Myocyte (in vitro differentiated cells): ENCODE measurements around the gene STX1B. TPM values are rescaled to one million over a fixed set of nuclear protein-coding genes. Genes with fewer than 3 reads are reported as not detected.

ENCODE experiments used
- total RNA-seq: library from RNA; depleted of rRNA; stranded (reverse); fragments of >200 nt; gene quantifications from 2 replicates; pipeline ENCODE4 v1.2.3, GENCODE V29; 2014

STX1B gene
- total RNA-seq, 1 donor from 2014 or later, result 0.86 TPM

Other genes with a start within 250 kb of the STX1B start
- gene CFAP119, start 248.6 kb downstream of the STX1B start, total RNA-seq, result 3.9 and 4.1 TPM in 2 replicates
- 67.8 and 69.5 TPM in 2 replicates for gene RNF40, start 248.3 kb downstream of the STX1B start, total RNA-seq
- 24.3 and 28.7 TPM in 2 replicates for gene ZNF629, start 223.4 kb downstream of the STX1B start, total RNA-seq
- gene BCL7C, start 116.6 kb downstream of the STX1B start, total RNA-seq, result 25.4 and 35.4 TPM in 2 replicates
- 4.2 and 5.6 TPM in 2 replicates for gene CTF1, start 114.0 kb downstream of the STX1B start, total RNA-seq
- 11.6 and 14.9 TPM in 2 replicates for gene FBXL19, start 87.1 kb downstream of the STX1B start, total RNA-seq
- gene ORAI3, start 61.6 kb downstream of the STX1B start, total RNA-seq, result 53.9 and 60.0 TPM in 2 replicates
- 3.3 and 5.8 TPM in 2 replicates for gene SETD1A, start 52.9 kb downstream of the STX1B start, total RNA-seq
- gene HSD3B7, start 25.4 kb downstream of the STX1B start, total RNA-seq, result 98.3 and 128 TPM in 2 replicates
- 47.3 and 51.0 TPM in 2 replicates for gene STX4, start 22.9 kb upstream of the STX1B start, total RNA-seq
- 45.4 and 65.3 TPM in 2 replicates for gene ZNF668, start 63.6 kb upstream of the STX1B start, total RNA-seq
- gene ZNF646, start 63.8 kb upstream of the STX1B start, total RNA-seq, result 17.6 and 29.6 TPM in 2 replicates
- gene PRSS53, start 78.3 kb upstream of the STX1B start, total RNA-seq, result 3.9 and 4.1 TPM in 2 replicates
- gene VKORC1, start 84.2 kb upstream of the STX1B start, total RNA-seq, result 143 and 171 TPM in 2 replicates
- 158 and 239 TPM in 2 replicates for gene BCKDK, start 97.7 kb upstream of the STX1B start, total RNA-seq
- gene KAT8, start 107.0 kb upstream of the STX1B start, total RNA-seq, result 46.7 and 53.5 TPM in 2 replicates
- gene PRSS8, start 125.1 kb upstream of the STX1B start, total RNA-seq, result 0.08 TPM in 1 of 2 replicates, not detected in the other
- gene PRSS36, start 139.4 kb upstream of the STX1B start, total RNA-seq, result 0.51 and 1.6 TPM in 2 replicates
- 14.6 and 18.3 TPM in 2 replicates for gene FUS, start 169.5 kb upstream of the STX1B start, total RNA-seq
- 2.3 and 3.0 TPM in 2 replicates for gene PYCARD, start 192.1 kb upstream of the STX1B start, total RNA-seq
- gene TRIM72, start 203.5 kb upstream of the STX1B start, total RNA-seq, result 331 and 408 TPM in 2 replicates
- gene PYDC1, start 206.5 kb upstream of the STX1B start, total RNA-seq, result not detected in 2 replicates
- gene ITGAM, start 249.3 kb upstream of the STX1B start, total RNA-seq, result 0.13 and 0.62 TPM in 2 replicates